ENCODE results near the gene IQGAP3.

The IQGAP3 gene

GRCh38 chr1:156496211-156496761 is 76.1 kb downstream of the IQGAP3 start:
- no peak for DNase-seq (ENCODE audit: low spot score)

GRCh38 chr1:156495401-156496140 is 76.8 kb downstream of the IQGAP3 start:
- DNase-seq (ENCODE audit: low spot score) = no peak

GRCh38 chr1:156494309-156494895 is 78.0 kb downstream of the IQGAP3 start:
- no peak for DNase-seq (ENCODE audit: low spot score)

- no peak for DNase-seq (ENCODE audit: low spot score)
Measured at GRCh38 chr1:156493742-156494141, 78.6 kb downstream of the IQGAP3 start.

- DNase-seq (ENCODE audit: low spot score) = no peak
Measured at GRCh38 chr1:156493154-156493631, 79.2 kb downstream of the IQGAP3 start.

- no peak for DNase-seq (ENCODE audit: low spot score)
Measured at GRCh38 chr1:156492591-156493080, 79.7 kb downstream of the IQGAP3 start.

GRCh38 chr1:156492013-156492590 is 80.3 kb downstream of the IQGAP3 start:
- no peak for DNase-seq (ENCODE audit: low spot score)

GRCh38 chr1:156491151-156491949 is 81.0 kb downstream of the IQGAP3 start:
- no peak for DNase-seq (ENCODE audit: low spot score)

- no peak for DNase-seq (ENCODE audit: low spot score)
Measured at GRCh38 chr1:156490401-156491032, 81.8 kb downstream of the IQGAP3 start.

GRCh38 chr1:156489935-156490293 is 82.5 kb downstream of the IQGAP3 start:
- no peak for DNase-seq (ENCODE audit: low spot score)

- peak; percentile 75 for DNase-seq (ENCODE audit: low spot score)
Measured at GRCh38 chr1:156489166-156489934, 83.0 kb downstream of the IQGAP3 start.

GRCh38 chr1:156488566-156489165 is 83.7 kb downstream of the IQGAP3 start:
- no peak for DNase-seq (ENCODE audit: low spot score)

- DNase-seq (ENCODE audit: low spot score) = no peak
Measured at GRCh38 chr1:156487862-156488261, 84.5 kb downstream of the IQGAP3 start.

- no peak for DNase-seq (ENCODE audit: low spot score)
Measured at GRCh38 chr1:156486421-156487344, 85.7 kb downstream of the IQGAP3 start.

- DNase-seq (ENCODE audit: low spot score) = no peak
Measured at GRCh38 chr1:156485984-156486383, 86.4 kb downstream of the IQGAP3 start.

GRCh38 chr1:156484480-156485058 is 87.8 kb downstream of the IQGAP3 start:
- DNase-seq (ENCODE audit: low spot score) = no peak

GRCh38 chr1:156483397-156483796 is 89.0 kb downstream of the IQGAP3 start:
- DNase-seq (ENCODE audit: low spot score) = no peak

GRCh38 chr1:156482276-156482675 is 90.1 kb downstream of the IQGAP3 start:
- DNase-seq (ENCODE audit: low spot score) = no peak

- DNase-seq (ENCODE audit: low spot score) = no peak
Measured at GRCh38 chr1:156481527-156481926, 90.8 kb downstream of the IQGAP3 start.

Measured in ecto neural progenitor cell (in vitro differentiated cells).